SJCRH30 (cell line): ENCODE data around the gene TRABD2A. TPM values are rescaled to one million over a fixed set of nuclear protein-coding genes. Genes with fewer than 3 reads are reported as not detected.

Experiments
- DNase-seq, 2 experiments: peaks; one replicate each; pipeline ENCODE4 v3.0.0-alpha.2; 2015 to 2020
- H3K27ac ChIP-seq: fragments of 250-450 bp; sonication (Bioruptor Pico); 2 replicates; pipeline ENCODE4 v1.5.1; 2020; ENCODE audit warnings: mild to moderate bottlenecking, moderate library complexity
- H3K27me3 ChIP-seq: fragments of 250-450 bp; sonication (Bioruptor Pico); 2 replicates; pipeline ENCODE4 v1.5.1; 2020; ENCODE audit warnings: mild to moderate bottlenecking, moderate library complexity
- H3K36me3 ChIP-seq: fragments of 250-450 bp; sonication (Bioruptor Pico); 2 replicates; pipeline ENCODE4 v1.5.1; 2020; ENCODE audit warnings: mild to moderate bottlenecking, moderate library complexity
- H3K4me1 ChIP-seq: fragments of 250-450 bp; sonication (Bioruptor Pico); 2 replicates; pipeline ENCODE4 v1.5.1; 2020; ENCODE audit warnings: mild to moderate bottlenecking, moderate library complexity
- H3K4me3 ChIP-seq: fragments of 250-450 bp; sonication (Bioruptor Pico); 2 replicates; pipeline ENCODE4 v1.5.1; 2020; ENCODE audit warnings: mild to moderate bottlenecking, moderate library complexity
- H3K9me3 ChIP-seq: fragments of 250-450 bp; sonication (Bioruptor Pico); replicated peaks from 2 replicates; pipeline ENCODE4 v1.5.1; 2020; ENCODE audit warnings: mild to moderate bottlenecking, moderate library complexity
- total RNA-seq: library from RNA; depleted of rRNA; stranded (reverse); fragments of >200 nt; shearing (Covaris generic); gene quantifications from 2 replicates; pipeline ENCODE4 v1.2.3, GENCODE V29; 2014

The TRABD2A gene
- total RNA-seq, 1 experiment from 2014 or later = 1.4 TPM

- H3K4me1 ChIP-seq = peaks cover 10% of the 10 kb centered on the region
- DNase-seq = peak; percentile 21 to 34
- H3K27me3 ChIP-seq = no peaks in the 10 kb centered on the region
- H3K27ac ChIP-seq = no peak overlapping the region
- no peaks in the 10 kb centered on the region for H3K36me3 ChIP-seq
- H3K9me3 ChIP-seq = no peaks in the 10 kb centered on the region; the same call in 1 of the 2 replicates
- H3K4me3 ChIP-seq = no peak overlapping the region
These were observed 42.3 kb downstream of the TRABD2A start for GRCh38 chr2:84838434-84839145.

GRCh38 chr2:84836215-84836614, 44.7 kb downstream of the TRABD2A start:
- Histone ChIP-seq H3K27me3 (no peaks in the 10 kb centered on the region), H3K27ac (no peak overlapping the region), H3K4me1 (peaks cover 10% of the 10 kb centered on the region), H3K36me3 (no peaks in the 10 kb centered on the region), H3K4me3 (no peak overlapping the region), H3K9me3 (no peaks in the 10 kb centered on the region; the same call in 1 of the 2 replicates)
- no peak for DNase-seq

GRCh38 chr2:84833481-84834150, 47.3 kb downstream of the TRABD2A start:
- no peaks in the 10 kb centered on the region for H3K36me3 ChIP-seq
- H3K27me3 ChIP-seq = no peaks in the 10 kb centered on the region; the same call in 1 of the 2 replicates
- no peak for DNase-seq
- no peaks in the 10 kb centered on the region; the same call in 1 of the 2 replicates for H3K4me1 ChIP-seq
- H3K27ac ChIP-seq = no peak overlapping the region
- no peak overlapping the region for H3K4me3 ChIP-seq
- H3K9me3 ChIP-seq = no peaks in the 10 kb centered on the region; the same call in 1 of the 2 replicates

- Histone ChIP-seq H3K9me3 (no peaks in the 10 kb centered on the region; the same call in 1 of the 2 replicates), H3K36me3 (no peaks in the 10 kb centered on the region), H3K27ac (no peak overlapping the region), H3K27me3 (no peaks in the 10 kb centered on the region; the same call in 1 of the 2 replicates), H3K4me1 (no peaks in the 10 kb centered on the region; the same call in 1 of the 2 replicates), H3K4me3 (no peak overlapping the region)
- no peak for DNase-seq
These were observed 48.0 kb downstream of the TRABD2A start for GRCh38 chr2:84832772-84833461.

GRCh38 chr2:84830758-84831500, 50.0 kb downstream of the TRABD2A start:
- Histone ChIP-seq H3K4me3 (no peak overlapping the region), H3K27me3 (no peaks in the 10 kb centered on the region; the same call in 1 of the 2 replicates), H3K27ac (no peak overlapping the region), H3K4me1 (no peaks in the 10 kb centered on the region), H3K36me3 (no peaks in the 10 kb centered on the region), H3K9me3 (no peaks in the 10 kb centered on the region)
- no peak for DNase-seq

- no peaks in the 10 kb centered on the region; the same call in 1 of the 2 replicates for H3K27me3 ChIP-seq
- no peak overlapping the region for H3K4me3 ChIP-seq
- H3K36me3 ChIP-seq = no peaks in the 10 kb centered on the region
- H3K4me1 ChIP-seq = no peaks in the 10 kb centered on the region
- no peak overlapping the region for H3K27ac ChIP-seq
- no peak for DNase-seq
- H3K9me3 ChIP-seq = no peaks in the 10 kb centered on the region
These were observed 50.8 kb downstream of the TRABD2A start for GRCh38 chr2:84830095-84830494.

GRCh38 chr2:84829693-84830092, 51.2 kb downstream of the TRABD2A start:
- H3K4me1 ChIP-seq = no peaks in the 10 kb centered on the region
- no peak overlapping the region for H3K27ac ChIP-seq
- no peaks in the 10 kb centered on the region for H3K9me3 ChIP-seq
- DNase-seq = no peak
- no peak overlapping the region for H3K4me3 ChIP-seq
- H3K36me3 ChIP-seq = no peaks in the 10 kb centered on the region
- no peaks in the 10 kb centered on the region; the same call in 1 of the 2 replicates for H3K27me3 ChIP-seq

- Histone ChIP-seq H3K9me3 (no peaks in the 10 kb centered on the region), H3K4me1 (no peaks in the 10 kb centered on the region), H3K27me3 (peaks cover 5% of the 10 kb centered on the region; the same call in 1 of the 2 replicates), H3K27ac (no peak overlapping the region), H3K4me3 (no peak overlapping the region), H3K36me3 (no peaks in the 10 kb centered on the region)
- no peak for DNase-seq
These were observed 52.8 kb downstream of the TRABD2A start for GRCh38 chr2:84827978-84828575.

GRCh38 chr2:84823788-84824187, 57.1 kb downstream of the TRABD2A start:
- H3K4me1 ChIP-seq = no peaks in the 10 kb centered on the region
- no peak overlapping the region for H3K4me3 ChIP-seq
- peaks cover 5% of the 10 kb centered on the region; the same call in 1 of the 2 replicates for H3K27me3 ChIP-seq
- no peaks in the 10 kb centered on the region for H3K9me3 ChIP-seq
- no peak for DNase-seq
- no peak overlapping the region for H3K27ac ChIP-seq
- H3K36me3 ChIP-seq = no peaks in the 10 kb centered on the region

- Histone ChIP-seq H3K36me3 (no peaks in the 10 kb centered on the region), H3K4me1 (no peaks in the 10 kb centered on the region), H3K27ac (no peak overlapping the region), H3K4me3 (no peak overlapping the region), H3K9me3 (no peaks in the 10 kb centered on the region), H3K27me3 (peaks cover 5% of the 10 kb centered on the region; the same call in 1 of the 2 replicates)
- no peak for DNase-seq
These were observed 57.7 kb downstream of the TRABD2A start for GRCh38 chr2:84823229-84823628.

GRCh38 chr2:84821806-84822205, 59.1 kb downstream of the TRABD2A start:
- DNase-seq = no peak
- Histone ChIP-seq H3K27ac (no peak overlapping the region), H3K36me3 (no peaks in the 10 kb centered on the region), H3K27me3 (peaks cover 5% of the 10 kb centered on the region; the same call in 1 of the 2 replicates), H3K4me1 (no peaks in the 10 kb centered on the region), H3K4me3 (no peak overlapping the region), H3K9me3 (no peaks in the 10 kb centered on the region)

- no peak overlapping the region for H3K4me3 ChIP-seq
- DNase-seq = no peak
- H3K36me3 ChIP-seq = no peaks in the 10 kb centered on the region
- no peaks in the 10 kb centered on the region for H3K4me1 ChIP-seq
- H3K9me3 ChIP-seq = no peaks in the 10 kb centered on the region
- H3K27ac ChIP-seq = no peak overlapping the region
- no peaks in the 10 kb centered on the region for H3K27me3 ChIP-seq
These were observed 63.6 kb downstream of the TRABD2A start for GRCh38 chr2:84817239-84817655.

GRCh38 chr2:84816426-84817026, 64.4 kb downstream of the TRABD2A start:
- no peaks in the 10 kb centered on the region for H3K27me3 ChIP-seq
- no peak for DNase-seq
- no peak overlapping the region for H3K4me3 ChIP-seq
- H3K36me3 ChIP-seq = no peaks in the 10 kb centered on the region
- no peaks in the 10 kb centered on the region for H3K4me1 ChIP-seq
- no peak overlapping the region for H3K27ac ChIP-seq
- H3K9me3 ChIP-seq = no peaks in the 10 kb centered on the region

GRCh38 chr2:84815146-84815545, 65.7 kb downstream of the TRABD2A start:
- no peaks in the 10 kb centered on the region for H3K27me3 ChIP-seq
- DNase-seq = no peak
- no peaks in the 10 kb centered on the region for H3K9me3 ChIP-seq
- H3K4me1 ChIP-seq = no peaks in the 10 kb centered on the region
- H3K36me3 ChIP-seq = no peaks in the 10 kb centered on the region
- no peak overlapping the region for H3K4me3 ChIP-seq
- no peak overlapping the region for H3K27ac ChIP-seq
